GM23338 (cell line): Measurements from ENCODE around the gene RGPD4.
A peak's percentile ranks its signal among the peaks of the same experiment; 100 is the strongest.
"Not testable (repeated sequence)": the region's sequence is repeated elsewhere in the genome, so short reads cannot be mapped to it uniquely, and the experiment has no call there.

Source experiments
- CREB1 ChIP-seq: fragments of 250-450 bp; sonication (Bioruptor Pico); IDR thresholded peaks from 2 replicates; pipeline ENCODE4 v1.5.0; 2020; ENCODE audit warnings: low read depth, mild to moderate bottlenecking, moderate library complexity
- CTCF ChIP-seq, 2 experiments: fragments of 200-600 bp in 1 of 2; sonication (generic) in 1 of 2; conservative IDR thresholded peaks; 2 replicates each; pipeline versions ENCODE4 v1.5.1 to v1.6.1; 2016 to 2017; ENCODE audit warnings: antibody characterized with exemption in 2 of 2, low read depth in 2 of 2, mild to moderate bottlenecking in 2 of 2, moderate library complexity in 1 of 2
- ETS1 ChIP-seq: IDR thresholded peaks from 2 replicates; pipeline ENCODE4 v1.6.1; 2016; ENCODE audit warnings: antibody characterized with exemption
- EZH2 ChIP-seq: fragments of 200-600 bp; sonication (generic); IDR thresholded peaks from one replicate; pipeline ENCODE4 v1.8.0; 2017; ENCODE audit warnings: antibody characterized with exemption, mild to moderate bottlenecking, low read depth; ENCODE audit not compliant: unreplicated experiment
- EZH2phosphoT487 ChIP-seq: fragments of 200-600 bp; sonication (generic); IDR thresholded peaks from one replicate; pipeline ENCODE4 v1.8.1; 2018; ENCODE audit warnings: antibody characterized with exemption; ENCODE audit not compliant: unreplicated experiment
- TF ChIP-seq, protein P1 (sequence below): IDR thresholded peaks from one replicate; pipeline ENCODE4 v1.6.1; 2018; ENCODE audit warnings: antibody characterized with exemption; ENCODE audit not compliant: unreplicated experiment

DNA sequence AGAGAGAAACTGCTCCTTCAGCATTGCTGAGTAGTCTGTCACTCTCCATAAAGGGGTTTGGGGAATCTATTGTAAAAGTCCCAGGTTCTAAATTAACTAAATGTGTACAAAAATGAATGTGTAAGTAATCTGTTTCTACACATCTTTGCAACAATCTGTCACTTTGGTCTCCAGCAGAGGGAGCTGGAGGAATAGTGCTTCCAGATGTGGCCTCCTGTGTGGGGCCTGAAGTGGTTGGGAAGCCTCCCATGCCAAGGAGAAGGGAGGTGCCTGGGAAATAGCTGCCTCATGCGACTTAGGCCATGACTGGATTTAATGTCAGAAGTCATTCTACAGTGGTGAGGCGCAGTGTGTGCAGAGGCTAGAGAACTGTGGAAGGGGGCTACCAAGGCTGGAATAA is 89.4 kb downstream of the RGPD4 start:
- peak in 1 of 2 experiments; percentile 35; a peak in 3 of 4 replicates for TF ChIP-seq CTCF (conservative IDR thresholded peaks at IDR 0.05; ENCODE audit: low read depth in 2 of 2)
- TF ChIP-seq EZH2phosphoT487, CREB1, ETS1, EZH2: not testable (repeated sequence)
- TF ChIP-seq, protein P1, sequence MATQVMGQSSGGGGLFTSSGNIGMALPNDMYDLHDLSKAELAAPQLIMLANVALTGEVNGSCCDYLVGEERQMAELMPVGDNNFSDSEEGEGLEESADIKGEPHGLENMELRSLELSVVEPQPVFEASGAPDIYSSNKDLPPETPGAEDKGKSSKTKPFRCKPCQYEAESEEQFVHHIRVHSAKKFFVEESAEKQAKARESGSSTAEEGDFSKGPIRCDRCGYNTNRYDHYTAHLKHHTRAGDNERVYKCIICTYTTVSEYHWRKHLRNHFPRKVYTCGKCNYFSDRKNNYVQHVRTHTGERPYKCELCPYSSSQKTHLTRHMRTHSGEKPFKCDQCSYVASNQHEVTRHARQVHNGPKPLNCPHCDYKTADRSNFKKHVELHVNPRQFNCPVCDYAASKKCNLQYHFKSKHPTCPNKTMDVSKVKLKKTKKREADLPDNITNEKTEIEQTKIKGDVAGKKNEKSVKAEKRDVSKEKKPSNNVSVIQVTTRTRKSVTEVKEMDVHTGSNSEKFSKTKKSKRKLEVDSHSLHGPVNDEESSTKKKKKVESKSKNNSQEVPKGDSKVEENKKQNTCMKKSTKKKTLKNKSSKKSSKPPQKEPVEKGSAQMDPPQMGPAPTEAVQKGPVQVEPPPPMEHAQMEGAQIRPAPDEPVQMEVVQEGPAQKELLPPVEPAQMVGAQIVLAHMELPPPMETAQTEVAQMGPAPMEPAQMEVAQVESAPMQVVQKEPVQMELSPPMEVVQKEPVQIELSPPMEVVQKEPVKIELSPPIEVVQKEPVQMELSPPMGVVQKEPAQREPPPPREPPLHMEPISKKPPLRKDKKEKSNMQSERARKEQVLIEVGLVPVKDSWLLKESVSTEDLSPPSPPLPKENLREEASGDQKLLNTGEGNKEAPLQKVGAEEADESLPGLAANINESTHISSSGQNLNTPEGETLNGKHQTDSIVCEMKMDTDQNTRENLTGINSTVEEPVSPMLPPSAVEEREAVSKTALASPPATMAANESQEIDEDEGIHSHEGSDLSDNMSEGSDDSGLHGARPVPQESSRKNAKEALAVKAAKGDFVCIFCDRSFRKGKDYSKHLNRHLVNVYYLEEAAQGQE, result not testable (repeated sequence)
